Ovary (tissue), 3 donors: ENCODE data around the gene ANKDD1B.

Experiments
- CTCF ChIP-seq, 3 donors: fragments of 450-650 bp in 2 of 3; fragments of 200-600 bp in 1 of 3; IDR thresholded peaks; one replicate each; pipeline versions ENCODE4 v1.5.1 to v1.8.0; 2016 to 2022; ENCODE audit warnings: antibody characterized with exemption in 3 of 3, mild to moderate bottlenecking in 1 of 3
- EP300 ChIP-seq: sonication (generic); formaldehyde crosslinking; IDR thresholded peaks from one replicate; pipeline ENCODE4 v1.6.1; 2017; ENCODE audit warnings: antibody characterized with exemption
- POLR2A ChIP-seq: fragments of 450-650 bp; IDR thresholded peaks from one replicate; pipeline ENCODE4 v1.6.1; 2017; ENCODE audit warnings: antibody characterized with exemption, mild to moderate bottlenecking, moderate library complexity
- donor health status: DM: no; HTN: no; CAD: no.

GRCh38 chr5:75620184-75620959 is 9.1 kb downstream of the ANKDD1B start:
- no peak for TF ChIP-seq CTCF (IDR thresholded peaks at IDR 0.05)
- no peak for TF ChIP-seq POLR2A
- no peak for TF ChIP-seq EP300
